Kidney epithelial cell (primary cell): ENCODE results near the gene GRID2. TPM values are rescaled to one million over a fixed set of nuclear protein-coding genes. Genes with fewer than 3 reads are reported as not detected.

ENCODE experiments used
- DNase-seq: peaks from one replicate; pipeline ENCODE4 v3.0.0-alpha.2; 2010; ENCODE audit warnings: low read depth
- H3K27me3 ChIP-seq: 2 replicates; pipeline ENCODE4 v1.6.0; 2011; ENCODE audit warnings: low read length; ENCODE audit not compliant: control insufficient read depth, insufficient read depth
- H3K36me3 ChIP-seq: 2 replicates; pipeline ENCODE4 v1.5.1; 2011; ENCODE audit warnings: low read length; ENCODE audit not compliant: control insufficient read depth, insufficient read depth
- H3K4me3 ChIP-seq: 2 replicates; pipeline ENCODE4 v1.5.1; 2011; ENCODE audit warnings: low read depth, mild to moderate bottlenecking, control low read depth, low read length
- total RNA-seq: library from RNA; depleted of rRNA; stranded (reverse); fragments of >200 nt; gene quantifications from 2 replicates; pipeline ENCODE4 v1.2.3, GENCODE V29; 2015
- TF ChIP-seq, protein P1 (sequence below): IDR thresholded peaks from 2 replicates; pipeline ENCODE4 v1.5.1; 2011; ENCODE audit warnings: mild to moderate bottlenecking, moderate library complexity, low read length, control low read depth, inconsistent platforms; ENCODE audit not compliant: insufficient read depth, poor library complexity, severe bottlenecking

The GRID2 gene
- total RNA-seq, 1 donor from 2014 or later: not detected

DNA sequence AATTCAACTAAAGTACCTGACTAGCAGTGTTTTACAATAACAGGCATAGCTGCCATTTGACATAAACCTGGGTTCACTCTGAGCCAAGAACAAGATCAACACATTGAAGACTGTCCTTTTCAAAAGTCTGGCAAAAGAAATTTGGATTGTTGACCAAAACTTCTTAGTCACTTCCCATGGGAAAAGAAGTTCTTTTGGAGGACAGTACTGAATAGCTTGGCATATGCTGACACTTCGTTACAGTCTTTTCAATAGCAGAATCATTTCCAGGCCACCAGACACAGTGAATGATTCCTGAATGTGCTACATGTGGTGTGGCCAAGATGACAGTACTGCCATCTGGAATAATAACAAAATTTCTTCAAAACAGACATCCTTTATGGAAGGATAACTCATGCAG is 560.3 kb downstream of the GRID2 start:
- TF ChIP-seq, protein P1, sequence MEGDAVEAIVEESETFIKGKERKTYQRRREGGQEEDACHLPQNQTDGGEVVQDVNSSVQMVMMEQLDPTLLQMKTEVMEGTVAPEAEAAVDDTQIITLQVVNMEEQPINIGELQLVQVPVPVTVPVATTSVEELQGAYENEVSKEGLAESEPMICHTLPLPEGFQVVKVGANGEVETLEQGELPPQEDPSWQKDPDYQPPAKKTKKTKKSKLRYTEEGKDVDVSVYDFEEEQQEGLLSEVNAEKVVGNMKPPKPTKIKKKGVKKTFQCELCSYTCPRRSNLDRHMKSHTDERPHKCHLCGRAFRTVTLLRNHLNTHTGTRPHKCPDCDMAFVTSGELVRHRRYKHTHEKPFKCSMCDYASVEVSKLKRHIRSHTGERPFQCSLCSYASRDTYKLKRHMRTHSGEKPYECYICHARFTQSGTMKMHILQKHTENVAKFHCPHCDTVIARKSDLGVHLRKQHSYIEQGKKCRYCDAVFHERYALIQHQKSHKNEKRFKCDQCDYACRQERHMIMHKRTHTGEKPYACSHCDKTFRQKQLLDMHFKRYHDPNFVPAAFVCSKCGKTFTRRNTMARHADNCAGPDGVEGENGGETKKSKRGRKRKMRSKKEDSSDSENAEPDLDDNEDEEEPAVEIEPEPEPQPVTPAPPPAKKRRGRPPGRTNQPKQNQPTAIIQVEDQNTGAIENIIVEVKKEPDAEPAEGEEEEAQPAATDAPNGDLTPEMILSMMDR: no peak

DNA sequence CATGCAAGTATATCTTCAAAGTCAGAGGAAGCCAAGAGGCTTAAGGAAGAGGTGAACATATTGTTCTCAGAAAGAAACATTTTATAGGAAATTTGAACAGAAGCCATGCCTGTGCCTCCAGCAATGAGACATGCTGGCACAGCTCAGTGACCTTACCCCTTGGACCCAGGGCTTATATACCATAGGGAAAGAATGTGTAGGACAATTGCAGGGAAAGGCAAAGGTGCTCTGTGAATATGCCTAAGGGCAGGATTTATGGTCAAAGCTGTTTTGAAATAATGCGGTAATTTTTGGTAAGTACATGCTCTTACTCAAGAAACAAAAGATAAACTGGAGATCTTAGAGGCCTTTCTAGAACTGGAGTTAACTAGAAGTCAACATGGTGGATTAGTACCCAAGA is 568.8 kb downstream of the GRID2 start:
- DNase-seq: no peak
- H3K36me3 ChIP-seq: no peaks in the 10 kb centered on the region
- no peaks in the 10 kb centered on the region for H3K27me3 ChIP-seq
- H3K4me3 ChIP-seq: no peak overlapping the region
- TF ChIP-seq, protein P1: no peak

More for the DNA sequence above, 560.3 kb downstream of the GRID2 start:
- Histone ChIP-seq H3K36me3 (no peaks in the 10 kb centered on the region), H3K4me3 (no peak overlapping the region), H3K27me3 (no peaks in the 10 kb centered on the region)
- no peak for DNase-seq

DNA sequence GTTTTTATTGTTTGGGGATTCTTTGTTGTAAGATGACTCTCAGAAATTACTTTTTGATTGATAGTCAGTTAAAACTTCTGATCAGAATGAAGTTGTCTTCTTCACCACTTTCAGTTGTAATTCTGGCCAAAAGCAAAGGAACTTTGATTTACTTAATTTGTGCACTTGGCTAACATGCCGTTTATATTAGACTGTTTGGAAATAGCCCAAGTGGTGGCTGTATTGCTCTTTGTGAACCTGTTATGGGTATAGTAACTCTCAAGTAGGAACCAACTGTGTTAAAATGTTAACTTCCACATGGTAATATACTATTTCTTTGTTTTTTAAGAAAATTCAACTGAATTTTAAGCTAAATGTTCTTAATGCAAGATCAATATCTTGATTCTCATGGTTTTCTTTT is 581.9 kb downstream of the GRID2 start:
- TF ChIP-seq, protein P1: no peak
- DNase-seq: no peak
- no peaks in the 10 kb centered on the region for H3K36me3 ChIP-seq

DNA sequence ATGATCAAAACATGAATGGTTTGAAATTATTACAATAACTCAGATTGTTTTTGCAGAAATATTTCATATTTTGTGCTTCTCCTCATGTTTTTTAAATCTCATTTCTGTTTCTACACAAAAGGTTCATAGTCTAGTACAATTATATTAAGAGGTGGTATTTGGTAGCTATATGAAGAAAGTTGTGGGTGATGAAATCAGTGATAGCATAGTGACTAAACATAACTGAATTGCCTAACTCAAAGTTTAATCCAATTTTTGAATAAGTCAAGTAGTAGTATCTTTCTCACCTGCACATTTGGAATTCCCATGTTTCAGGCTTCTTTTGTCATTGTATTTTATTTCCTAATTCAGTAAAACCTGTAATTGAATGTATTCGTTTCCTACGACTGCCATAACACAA is 648.7 kb downstream of the GRID2 start:
- Histone ChIP-seq H3K36me3 (no peaks in the 10 kb centered on the region), H3K4me3 (no peak overlapping the region), H3K27me3 (no peaks in the 10 kb centered on the region)
- TF ChIP-seq, protein P1: no peak
- DNase-seq: no peak

More for the DNA sequence above, 581.9 kb downstream of the GRID2 start:
- H3K4me3 ChIP-seq: no peak overlapping the region
- no peaks in the 10 kb centered on the region for H3K27me3 ChIP-seq

DNA sequence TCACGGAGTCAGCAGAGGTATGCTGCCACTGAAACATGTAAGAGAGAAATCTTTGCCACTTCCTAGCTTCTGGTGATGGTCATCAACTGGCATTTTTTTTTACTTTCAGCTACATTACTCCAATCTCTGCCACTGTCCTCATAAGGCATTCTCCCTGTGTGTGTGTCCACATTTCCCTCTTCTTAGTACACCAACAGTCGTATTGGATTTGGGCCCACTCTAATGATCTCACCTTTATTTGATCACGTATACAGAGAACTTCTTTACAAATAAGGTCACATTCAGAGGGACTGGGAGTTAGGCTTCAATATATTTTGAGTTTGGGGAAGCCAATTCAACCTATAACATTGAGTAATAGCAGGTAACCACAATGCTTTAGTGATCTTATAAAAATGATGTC is 649.1 kb downstream of the GRID2 start:
- no peaks in the 10 kb centered on the region for H3K36me3 ChIP-seq
- no peak for DNase-seq
- TF ChIP-seq, protein P1: no peak
- no peak overlapping the region for H3K4me3 ChIP-seq
- no peaks in the 10 kb centered on the region for H3K27me3 ChIP-seq

DNA sequence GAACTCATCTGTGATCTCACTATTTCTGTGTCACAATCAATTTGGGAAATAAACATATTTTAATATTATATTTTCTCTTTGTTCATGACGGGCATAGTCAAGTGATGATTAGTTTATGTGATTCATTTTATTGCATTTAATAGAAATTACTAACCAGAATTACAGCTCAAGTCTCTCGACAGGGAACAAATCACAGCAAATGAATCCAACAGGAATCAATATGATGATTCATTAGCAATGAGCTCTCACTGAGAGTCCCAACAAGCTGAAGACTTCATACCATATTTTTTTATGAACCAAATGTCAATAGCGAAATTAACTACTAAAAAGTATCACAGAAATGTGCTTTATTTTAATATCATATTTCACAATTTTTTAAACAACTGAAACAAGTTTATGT is 649.7 kb downstream of the GRID2 start:
- no peak for DNase-seq
- no peak overlapping the region for H3K4me3 ChIP-seq
- TF ChIP-seq, protein P1: no peak
- no peaks in the 10 kb centered on the region for H3K36me3 ChIP-seq
- no peaks in the 10 kb centered on the region for H3K27me3 ChIP-seq
